Measurements from ENCODE around the gene ACSBG1. TPM values are rescaled to one million over a fixed set of nuclear protein-coding genes. Genes with fewer than 3 reads are reported as not detected.

ACSBG1 gene
- total RNA-seq, 2 experiments from 2014 or later = 0.30 to 0.41 TPM

GRCh38 chr15:78233496-78233895 lies 869 bp downstream of the ACSBG1 start:
- BruUV-seq (replicated peaks) = no TSS peak
- Histone ChIP-seq H3K79me2 (ENCODE audit: insufficient read depth, low read depth, low read length) (no peaks in the 10 kb centered on the region), H3K36me3 (ENCODE audit: insufficient read depth, low read length) (no peaks in the 10 kb centered on the region), H3K4me2 (ENCODE audit: low read length) (no peak overlapping the region), H2AFZ (ENCODE audit: low read length) (no peak overlapping the region), H3K9me3 (ENCODE audit: low read length) (no peaks in the 10 kb centered on the region), H3K27ac (ENCODE audit: low read depth, low read length, poor library complexity, severe bottlenecking) (no peak overlapping the region), H3K4me1 (ENCODE audit: insufficient read depth, low read length, poor library complexity, severe bottlenecking) (no peaks in the 10 kb centered on the region), H3K9me2 (ENCODE audit: insufficient read depth, low read length) (no peaks in the 10 kb centered on the region), H3K4me3 (ENCODE audit: low read depth, low read length, poor library complexity, severe bottlenecking) (no peak overlapping the region), H4K20me1 (ENCODE audit: insufficient read depth, low read length) (no peaks in the 10 kb centered on the region)
- ChIA-PET POLR2A (no interaction called here), CTCF (ENCODE audit: unreplicated experiment) (no interaction called here)
- DNase-seq (ENCODE audit: low spot score) = no peak
- intact Hi-C loops (cut with micrococcal nuclease; ENCODE audit: unreplicated experiment) = no loop called here
- TF ChIP-seq EZH2phosphoT487 (IDR thresholded peaks at IDR 0.05; ENCODE audit: borderline replicate concordance, low read depth, low read length) = no peak
- TF ChIP-seq CTCF (conservative IDR thresholded peaks at IDR 0.05; ENCODE audit: low read length) = no peak

- TF ChIP-seq EZH2phosphoT487 (IDR thresholded peaks at IDR 0.05; ENCODE audit: borderline replicate concordance, low read depth, low read length) (no peak), CTCF (conservative IDR thresholded peaks at IDR 0.05; ENCODE audit: low read length) (no peak)
- Histone ChIP-seq H4K20me1 (ENCODE audit: insufficient read depth, low read length) (no peaks in the 10 kb centered on the region), H3K9me3 (ENCODE audit: low read length) (no peaks in the 10 kb centered on the region), H3K79me2 (ENCODE audit: insufficient read depth, low read depth, low read length) (no peaks in the 10 kb centered on the region), H3K4me2 (ENCODE audit: low read length) (no peak overlapping the region), H3K27ac (ENCODE audit: low read depth, low read length, poor library complexity, severe bottlenecking) (no peak overlapping the region), H3K36me3 (ENCODE audit: insufficient read depth, low read length) (no peaks in the 10 kb centered on the region), H3K9me2 (ENCODE audit: insufficient read depth, low read length) (no peaks in the 10 kb centered on the region), H3K4me3 (ENCODE audit: low read depth, low read length, poor library complexity, severe bottlenecking) (no peak overlapping the region), H2AFZ (ENCODE audit: low read length) (no peak overlapping the region), H3K4me1 (ENCODE audit: insufficient read depth, low read length, poor library complexity, severe bottlenecking) (no peaks in the 10 kb centered on the region)
- CTCF ChIA-PET (ENCODE audit: unreplicated experiment) = interaction anchor here (0.6 kb wide), 1 partner anchor 176 kb away, joined by 14 read pairs; no protein-coding TSS in a partner anchor
- intact Hi-C loops (cut with micrococcal nuclease; ENCODE audit: unreplicated experiment) = no loop called here
- no peak for DNase-seq (ENCODE audit: low spot score)
- POLR2A ChIA-PET = no interaction called here
- no TSS peak for BruUV-seq (replicated peaks)
Observed at GRCh38 chr15:78232951-78233350, 1.4 kb downstream of the ACSBG1 start.

GRCh38 chr15:78229431-78230406 lies 4.6 kb downstream of the ACSBG1 start:
- no peak for TF ChIP-seq EZH2phosphoT487 (IDR thresholded peaks at IDR 0.05; ENCODE audit: borderline replicate concordance, low read depth, low read length)
- no peak for TF ChIP-seq CTCF (conservative IDR thresholded peaks at IDR 0.05; ENCODE audit: low read length)
- POLR2A ChIA-PET = no interaction called here
- BruUV-seq (replicated peaks) = no TSS peak
- no peak overlapping the region for H3K4me2 ChIP-seq (ENCODE audit: low read length)
- H3K9me3 ChIP-seq (ENCODE audit: low read length) = no peaks in the 10 kb centered on the region
- no peak for DNase-seq (ENCODE audit: low spot score)
- H4K20me1 ChIP-seq (ENCODE audit: insufficient read depth, low read length) = no peaks in the 10 kb centered on the region
- no peaks in the 10 kb centered on the region for H3K79me2 ChIP-seq (ENCODE audit: insufficient read depth, low read depth, low read length)
- H3K9me2 ChIP-seq (ENCODE audit: insufficient read depth, low read length) = no peaks in the 10 kb centered on the region
- H3K27ac ChIP-seq (ENCODE audit: low read depth, low read length, poor library complexity, severe bottlenecking) = no peak overlapping the region
- no peak overlapping the region for H2AFZ ChIP-seq (ENCODE audit: low read length)
- no peaks in the 10 kb centered on the region for H3K4me1 ChIP-seq (ENCODE audit: insufficient read depth, low read length, poor library complexity, severe bottlenecking)
- CTCF ChIA-PET (ENCODE audit: unreplicated experiment) = no interaction called here
- H3K4me3 ChIP-seq (ENCODE audit: low read depth, low read length, poor library complexity, severe bottlenecking) = no peak overlapping the region
- no peaks in the 10 kb centered on the region for H3K36me3 ChIP-seq (ENCODE audit: insufficient read depth, low read length)
- intact Hi-C loops (cut with micrococcal nuclease; ENCODE audit: unreplicated experiment) = no loop called here

Measured in OCI-LY7 (cell line).